PC-9 (cell line): ENCODE measurements around the gene CETP.

Experiments
- CTCF ChIP-seq: fragments of 200-600 bp; sonication (generic); conservative IDR thresholded peaks from 2 replicates; pipeline ENCODE4 v1.6.1; 2017; ENCODE audit warnings: mixed run types, antibody characterized with exemption, mild to moderate bottlenecking, moderate library complexity
- EZH2 ChIP-seq: fragments of 200-600 bp; sonication (generic); IDR thresholded peaks from 2 replicates; pipeline ENCODE4 v1.8.0; 2017; ENCODE audit warnings: antibody characterized with exemption, low read depth

GRCh38 chr16:57007530-57007929 is 45.8 kb downstream of the CETP start:
- TF ChIP-seq CTCF = no peak
- TF ChIP-seq EZH2 = no peak
